Natural killer cell (primary cell): ENCODE results near the gene SPDEF. TPM values are rescaled to one million over a fixed set of nuclear protein-coding genes. Genes with fewer than 3 reads are reported as not detected.

Experiments
- ATAC-seq, 3 donors: fragments of 150-1000 bp in 2 of 3; fragments of 200-7000 bp in 1 of 3; cut with Tn5 transposase; 1 replicate in 1 of 3; 2 replicates in 2 of 3; pipeline ENCODE4 v1.10.0; 2021; ENCODE audit warnings: mild to moderate bottlenecking in 2 of 3, moderate library complexity in 2 of 3
- DNase-seq, 2 donors: peaks; one replicate each; pipeline versions ENCODE4 v3.0.0 to v3.0.0-alpha.2; 2013 to 2021; ENCODE audit warnings: mixed read lengths in 1 of 2
- H3K27ac ChIP-seq: one replicate; pipeline ENCODE4 v1.5.1; 2013; ENCODE audit warnings: mild to moderate bottlenecking, low read length
- H3K27me3 ChIP-seq: one replicate; pipeline ENCODE4 v1.6.1; 2013; ENCODE audit warnings: low read length; ENCODE audit not compliant: control insufficient read depth, insufficient read depth
- H3K36me3 ChIP-seq: one replicate; pipeline ENCODE4 v1.6.1; 2013; ENCODE audit warnings: low read length; ENCODE audit not compliant: control insufficient read depth, insufficient read depth
- H3K4me1 ChIP-seq: one replicate; pipeline ENCODE4 v1.6.1; 2013; ENCODE audit warnings: low read length; ENCODE audit not compliant: control insufficient read depth, insufficient read depth
- H3K4me3 ChIP-seq: one replicate; pipeline ENCODE4 v1.5.1; 2013; ENCODE audit warnings: low read length
- H3K9me3 ChIP-seq: one replicate; pipeline ENCODE4 v1.6.1; 2013; ENCODE audit warnings: low read length; ENCODE audit not compliant: control insufficient read depth, insufficient read depth
- H3K27ac Mint-ChIP-seq, 2 donors: one replicate each; pipeline ENCODE4 v1.8.0; 2022; ENCODE audit warnings: mild to moderate bottlenecking in 2 of 2, mixed read lengths in 2 of 2, moderate library complexity in 1 of 2
- H3K27me3 Mint-ChIP-seq, 2 donors: one replicate each; pipeline ENCODE4 v1.8.0; 2022; ENCODE audit warnings: low read depth in 2 of 2, mixed read lengths in 2 of 2
- H3K36me3 Mint-ChIP-seq: one replicate; pipeline ENCODE4 v1.8.0; 2022; ENCODE audit warnings: mixed read lengths
- H3K4me1 Mint-ChIP-seq, 2 donors: one replicate each; pipeline ENCODE4 v1.8.0; 2022; ENCODE audit warnings: mixed read lengths in 2 of 2
- H3K4me3 Mint-ChIP-seq: one replicate; pipeline ENCODE4 v1.8.0; 2022; ENCODE audit warnings: mild to moderate bottlenecking, moderate library complexity, mixed read lengths
- H3K9me3 Mint-ChIP-seq, 2 donors: one replicate each; pipeline ENCODE4 v1.8.0; 2022; ENCODE audit warnings: mixed read lengths in 2 of 2
- WGBS: methylation state at CpG from one replicate; pipeline ENCODE4 v1.1.7; 2013; ENCODE audit warnings: missing lambda C conversion rate; ENCODE audit not compliant: insufficient coverage; 5-methylcytosine and 5-hydroxymethylcytosine counted together
- intact Hi-C: fragments of 100-400 bp; cut with micrococcal nuclease; formaldehyde crosslinking; loops from one replicate; pipeline ENCODE4 v1.14.2; 2022
- total RNA-seq, 4 donors: library from RNA; stranded (reverse); fragments of 120-200 nt in 1 of 4; gene quantifications; one replicate each; pipeline versions ENCODE4 v1.2.3 to v1.2.4, GENCODE V29; 2013 to 2022
- TF ChIP-seq, protein P1 (sequence below): fragments of 200-600 bp; IDR thresholded peaks from one replicate; pipeline ENCODE4 v1.8.0; 2022; ENCODE audit warnings: antibody characterized with exemption

Gene SPDEF
- total RNA-seq, 3 donors from 2014 or later (not counting 1 experiment from before 2014, with no cell fraction given): 0.25 to 0.68 (median 0.45) TPM

DNA sequence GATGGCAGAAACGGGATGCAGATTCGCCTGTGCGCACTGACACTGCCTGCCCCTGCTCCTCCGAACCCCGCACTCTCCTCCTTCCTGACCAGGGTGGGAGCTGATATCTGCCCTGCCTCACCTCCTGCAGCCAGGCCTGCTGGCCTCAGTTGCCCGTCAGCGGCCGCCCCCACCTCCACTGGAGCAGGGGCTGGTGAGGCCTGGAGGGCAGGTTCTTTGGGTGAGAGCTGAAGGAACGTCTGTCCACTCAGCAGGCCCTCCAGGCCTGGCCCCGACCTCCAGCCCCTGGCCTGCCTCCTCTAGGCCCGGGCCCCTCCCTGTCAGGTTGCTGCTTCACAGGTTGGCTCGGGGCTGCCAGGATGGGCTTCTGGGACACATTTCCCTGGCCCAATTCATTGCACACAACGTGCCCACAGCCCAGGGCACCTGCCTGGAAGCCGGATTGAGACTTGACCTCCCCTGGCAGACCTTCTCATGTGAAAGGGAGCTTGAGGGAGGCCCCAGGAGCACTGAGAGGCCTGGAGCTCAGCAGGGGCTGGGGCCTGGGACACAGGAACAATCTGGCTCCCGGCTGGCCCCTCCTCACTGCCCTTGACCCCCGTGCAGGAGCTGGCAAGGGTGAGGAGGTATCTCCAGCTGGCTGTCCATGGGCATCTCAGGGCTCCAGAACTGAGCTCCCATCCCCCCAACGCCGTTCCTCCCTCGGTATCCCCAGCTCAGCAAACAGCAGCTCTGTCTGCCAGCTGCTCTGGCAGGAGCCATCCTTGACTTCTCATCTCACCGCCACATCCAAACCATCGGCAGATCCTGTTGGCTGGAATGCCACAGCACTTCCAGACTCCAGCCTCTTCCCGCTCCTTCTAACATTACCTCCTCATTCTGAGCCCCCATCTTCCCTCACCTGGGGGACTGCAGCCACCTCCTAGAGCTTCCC lies 39.5 kb downstream of the SPDEF start:
- ATAC-seq (no peak), DNase-seq (no peak)
- H3K27me3 ChIP-seq: no peaks in the 10 kb centered on the region
- H3K36me3 ChIP-seq: no peaks in the 10 kb centered on the region
- Mint-ChIP-seq H3K27me3 (peaks cover 4 to 12% of the 10 kb centered on the region in 2 donors), H3K4me1 (no peaks in the 10 kb centered on the region), H3K9me3 (no peaks in the 10 kb centered on the region), H3K36me3 (no peaks in the 10 kb centered on the region), H3K27ac (no peak overlapping the region), H3K4me3 (no peak overlapping the region)
- intact Hi-C loops: no loop called here
- peaks cover 23% of the 10 kb centered on the region for H3K4me1 ChIP-seq
- TF ChIP-seq, protein P1, sequence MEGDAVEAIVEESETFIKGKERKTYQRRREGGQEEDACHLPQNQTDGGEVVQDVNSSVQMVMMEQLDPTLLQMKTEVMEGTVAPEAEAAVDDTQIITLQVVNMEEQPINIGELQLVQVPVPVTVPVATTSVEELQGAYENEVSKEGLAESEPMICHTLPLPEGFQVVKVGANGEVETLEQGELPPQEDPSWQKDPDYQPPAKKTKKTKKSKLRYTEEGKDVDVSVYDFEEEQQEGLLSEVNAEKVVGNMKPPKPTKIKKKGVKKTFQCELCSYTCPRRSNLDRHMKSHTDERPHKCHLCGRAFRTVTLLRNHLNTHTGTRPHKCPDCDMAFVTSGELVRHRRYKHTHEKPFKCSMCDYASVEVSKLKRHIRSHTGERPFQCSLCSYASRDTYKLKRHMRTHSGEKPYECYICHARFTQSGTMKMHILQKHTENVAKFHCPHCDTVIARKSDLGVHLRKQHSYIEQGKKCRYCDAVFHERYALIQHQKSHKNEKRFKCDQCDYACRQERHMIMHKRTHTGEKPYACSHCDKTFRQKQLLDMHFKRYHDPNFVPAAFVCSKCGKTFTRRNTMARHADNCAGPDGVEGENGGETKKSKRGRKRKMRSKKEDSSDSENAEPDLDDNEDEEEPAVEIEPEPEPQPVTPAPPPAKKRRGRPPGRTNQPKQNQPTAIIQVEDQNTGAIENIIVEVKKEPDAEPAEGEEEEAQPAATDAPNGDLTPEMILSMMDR: no peak
- no peak overlapping the region for H3K27ac ChIP-seq
- H3K9me3 ChIP-seq: no peaks in the 10 kb centered on the region
- 89% methylated on average over 22 of the region's 22 CpGs for whole genome bisulfite sequencing
- no peak overlapping the region for H3K4me3 ChIP-seq

DNA sequence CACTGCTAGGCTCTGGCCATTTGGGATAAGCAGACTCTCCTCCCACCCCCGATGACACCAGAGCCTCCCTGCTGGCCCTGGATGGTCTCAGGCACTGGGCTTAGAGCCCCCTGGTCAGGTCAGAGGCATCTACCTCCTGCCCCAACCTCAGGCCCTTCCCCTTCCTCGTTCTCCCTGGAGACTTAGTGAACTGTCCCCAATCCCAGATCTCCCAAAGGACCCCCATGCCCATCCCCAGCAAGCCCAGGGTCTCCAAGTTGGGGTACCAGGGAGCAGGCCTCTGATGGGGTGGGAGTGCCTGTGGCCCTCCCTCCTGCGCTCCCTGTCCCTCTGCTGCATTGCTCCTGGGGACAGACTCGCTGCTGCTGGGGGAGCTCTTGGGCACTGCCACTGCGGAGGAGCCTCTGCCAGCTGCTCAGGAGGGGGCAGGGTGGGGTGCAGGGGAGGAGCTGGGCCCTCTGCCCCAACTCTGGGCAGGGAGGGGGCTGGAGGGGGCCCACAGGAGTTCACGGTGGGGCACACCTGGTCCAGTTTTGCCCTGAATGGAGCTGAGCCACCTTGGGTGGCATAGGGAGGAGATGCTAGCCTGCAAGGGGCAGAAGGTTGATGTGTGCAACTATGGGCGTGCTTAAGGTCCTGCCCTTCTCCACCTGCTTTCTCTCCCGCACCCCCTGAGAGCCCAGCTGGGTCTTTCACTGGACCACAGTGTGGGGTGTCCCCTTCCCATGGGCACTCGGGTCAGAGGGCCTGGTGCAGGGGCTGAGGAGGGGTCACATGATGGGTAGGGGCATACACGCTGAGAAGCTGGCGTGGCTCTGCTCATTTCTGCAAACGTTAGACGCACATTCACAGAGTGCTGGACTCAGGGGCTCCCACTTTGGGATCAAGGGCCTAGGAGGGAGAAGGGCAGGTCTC lies 40.4 kb downstream of the SPDEF start:
- ATAC-seq (no peak), DNase-seq (no peak)
- H3K4me1 Mint-ChIP-seq: no peaks in the 10 kb centered on the region
- no peaks in the 10 kb centered on the region for H3K9me3 ChIP-seq
- TF ChIP-seq, protein P1: no peak
- intact Hi-C loops: no loop called here
- no peak overlapping the region for H3K27ac Mint-ChIP-seq
- H3K4me3 ChIP-seq: no peak overlapping the region
- peaks cover 17% of the 10 kb centered on the region for H3K4me1 ChIP-seq
- WGBS: 86% methylated on average over 13 of the region's 13 CpGs
- H3K27me3 ChIP-seq: no peaks in the 10 kb centered on the region
- H3K36me3 ChIP-seq: no peaks in the 10 kb centered on the region
- no peaks in the 10 kb centered on the region for H3K36me3 Mint-ChIP-seq
- H3K27me3 Mint-ChIP-seq: peaks cover 4 to 12% of the 10 kb centered on the region in 2 donors
- no peak overlapping the region for H3K27ac ChIP-seq
- H3K4me3 Mint-ChIP-seq: no peak overlapping the region
- H3K9me3 Mint-ChIP-seq: no peaks in the 10 kb centered on the region

DNA sequence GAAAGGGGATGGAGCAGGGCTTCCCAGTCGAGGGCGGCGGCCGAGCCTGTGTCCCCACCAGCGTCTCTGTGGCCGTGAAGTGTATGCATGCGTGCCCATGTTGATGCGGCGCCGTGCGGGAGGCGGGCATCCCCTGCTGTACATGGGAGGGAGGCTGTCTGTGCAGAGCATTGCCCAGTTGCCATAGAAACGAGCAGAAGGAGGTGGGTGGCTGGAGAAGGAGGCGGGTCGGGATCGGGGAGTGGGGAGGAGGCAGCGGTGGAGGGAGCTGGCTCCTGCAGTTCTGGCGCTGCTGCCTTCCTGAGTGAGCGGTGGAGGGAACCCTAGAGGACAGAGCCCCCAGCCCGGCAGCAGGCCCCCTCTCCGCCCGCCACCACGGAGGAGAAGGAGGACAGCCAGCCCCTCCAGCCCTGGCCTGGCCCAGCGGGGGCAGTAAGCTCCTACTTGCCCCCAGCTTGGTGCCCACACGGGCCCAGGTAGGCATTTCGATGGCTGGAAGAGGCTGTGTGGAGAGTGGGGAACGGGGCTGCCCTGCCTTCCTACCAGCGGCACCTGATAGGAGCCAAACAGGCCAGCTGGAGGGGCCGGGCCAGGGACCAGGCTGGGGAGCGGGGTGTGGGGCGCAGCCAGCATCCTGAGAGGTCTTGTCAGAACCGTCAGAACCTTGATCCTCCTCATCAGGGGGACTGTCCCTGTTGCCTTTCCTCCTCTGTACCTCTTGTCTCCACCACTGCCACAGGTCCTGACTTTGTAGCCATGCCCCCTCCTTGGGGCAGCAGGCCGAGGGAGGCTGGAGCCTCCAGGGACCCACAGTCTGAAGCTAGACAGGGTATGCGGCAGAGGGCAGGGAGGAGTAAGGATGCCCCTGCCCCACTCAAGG lies 41.3 kb downstream of the SPDEF start:
- Mint-ChIP-seq H3K36me3 (no peaks in the 10 kb centered on the region), H3K4me3 (no peak overlapping the region), H3K27ac (no peak overlapping the region), H3K9me3 (peaks cover 2 to 6% of the 10 kb centered on the region in 2 donors), H3K4me1 (no peaks in the 10 kb centered on the region), H3K27me3 (peaks cover 11 to 12% of the 10 kb centered on the region in 2 donors)
- no peaks in the 10 kb centered on the region for H3K36me3 ChIP-seq
- no peaks in the 10 kb centered on the region for H3K27me3 ChIP-seq
- 57% methylated on average over 34 of the region's 34 CpGs for WGBS
- no peaks in the 10 kb centered on the region for H3K9me3 ChIP-seq
- ATAC-seq: no peak
- DNase-seq: no peak
- intact Hi-C loops: no loop called here
- H3K4me1 ChIP-seq: peaks cover 17% of the 10 kb centered on the region
- TF ChIP-seq, protein P1: no peak
- H3K27ac ChIP-seq: no peak overlapping the region
- H3K4me3 ChIP-seq: no peak overlapping the region
